Vagina (tissue), 2 donors: ENCODE measurements around the gene MIEN1.

ENCODE experiments used
- POLR2A ChIP-seq, 2 donors: fragments of 450-650 bp; IDR thresholded peaks; one replicate each; pipeline ENCODE4 v1.6.1; 2017; ENCODE audit warnings: antibody characterized with exemption in 2 of 2, mild to moderate bottlenecking in 2 of 2, moderate library complexity in 2 of 2
- POLR2AphosphoS5 ChIP-seq, 2 donors: sonication (generic); formaldehyde crosslinking; IDR thresholded peaks; one replicate each; pipeline ENCODE4 v1.9.0; 2017; ENCODE audit warnings: antibody characterized with exemption in 2 of 2, mild to moderate bottlenecking in 2 of 2, low read depth in 1 of 2; ENCODE audit not compliant: insufficient read depth in 1 of 2
- TF ChIP-seq, protein P1 (sequence below), 3 experiments: fragments of 450-650 bp in 2 of 3; fragments of 200-600 bp in 1 of 3; sonication (generic) in 1 of 3; IDR thresholded peaks; one replicate each; pipeline ENCODE4 v1.5.1; 2017 to 2019; ENCODE audit warnings: antibody characterized with exemption in 3 of 3, mild to moderate bottlenecking in 2 of 3, moderate library complexity in 2 of 3

DNA sequence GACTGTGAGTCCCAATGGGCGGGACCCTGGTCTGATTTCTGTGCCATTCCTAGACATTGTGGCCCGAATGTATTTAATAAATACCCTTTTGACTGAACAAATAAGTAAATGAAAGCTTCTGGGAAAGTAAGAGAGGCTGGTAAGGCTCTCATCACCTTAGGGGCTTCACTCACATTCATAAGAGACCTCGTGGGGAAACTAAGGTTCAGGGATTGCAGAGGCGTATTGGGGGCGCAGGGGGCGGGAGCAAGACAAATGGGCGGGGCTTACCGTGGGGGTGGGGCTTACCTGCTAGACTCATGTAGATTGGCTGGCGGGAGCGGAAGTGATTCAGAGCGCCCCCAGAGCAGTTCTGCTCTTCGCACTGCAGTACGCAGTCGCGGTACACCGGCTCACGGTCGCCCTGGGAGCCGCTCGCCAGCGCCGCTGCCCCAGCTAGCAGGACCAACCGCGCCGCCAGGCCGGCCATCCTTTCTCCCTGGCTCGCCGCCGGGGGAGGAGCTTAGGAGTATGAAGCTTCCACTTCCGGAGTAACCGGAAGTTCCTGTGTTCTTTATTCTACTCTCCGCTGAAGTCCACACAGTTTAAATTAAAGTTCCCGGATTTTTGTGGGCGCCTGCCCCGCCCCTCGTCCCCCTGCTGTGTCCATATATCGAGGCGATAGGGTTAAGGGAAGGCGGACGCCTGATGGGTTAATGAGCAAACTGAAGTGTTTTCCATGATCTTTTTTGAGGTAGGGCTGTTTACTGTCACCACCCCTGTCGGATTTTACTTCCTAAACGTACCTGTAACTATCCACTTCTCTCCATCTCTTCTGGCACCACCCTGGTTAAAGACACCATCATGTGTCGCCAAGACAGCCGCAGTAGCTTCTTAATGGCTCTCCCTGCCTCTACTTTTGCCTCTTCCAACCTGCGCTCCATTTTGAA is 42.5 kb downstream of the MIEN1 start, which contains the start of gene PGAP3:
- TF ChIP-seq POLR2A (IDR thresholded peaks at IDR 0.05) (peak in 1 of 2 donors; percentile 7), POLR2AphosphoS5 (IDR thresholded peaks at IDR 0.05; ENCODE audit: insufficient read depth in 1 of 2, low read depth in 1 of 2) (peak; percentile 72 to 79)
- TF ChIP-seq, protein P1, sequence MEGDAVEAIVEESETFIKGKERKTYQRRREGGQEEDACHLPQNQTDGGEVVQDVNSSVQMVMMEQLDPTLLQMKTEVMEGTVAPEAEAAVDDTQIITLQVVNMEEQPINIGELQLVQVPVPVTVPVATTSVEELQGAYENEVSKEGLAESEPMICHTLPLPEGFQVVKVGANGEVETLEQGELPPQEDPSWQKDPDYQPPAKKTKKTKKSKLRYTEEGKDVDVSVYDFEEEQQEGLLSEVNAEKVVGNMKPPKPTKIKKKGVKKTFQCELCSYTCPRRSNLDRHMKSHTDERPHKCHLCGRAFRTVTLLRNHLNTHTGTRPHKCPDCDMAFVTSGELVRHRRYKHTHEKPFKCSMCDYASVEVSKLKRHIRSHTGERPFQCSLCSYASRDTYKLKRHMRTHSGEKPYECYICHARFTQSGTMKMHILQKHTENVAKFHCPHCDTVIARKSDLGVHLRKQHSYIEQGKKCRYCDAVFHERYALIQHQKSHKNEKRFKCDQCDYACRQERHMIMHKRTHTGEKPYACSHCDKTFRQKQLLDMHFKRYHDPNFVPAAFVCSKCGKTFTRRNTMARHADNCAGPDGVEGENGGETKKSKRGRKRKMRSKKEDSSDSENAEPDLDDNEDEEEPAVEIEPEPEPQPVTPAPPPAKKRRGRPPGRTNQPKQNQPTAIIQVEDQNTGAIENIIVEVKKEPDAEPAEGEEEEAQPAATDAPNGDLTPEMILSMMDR (IDR thresholded peaks at IDR 0.05): no peak
